IMR-90 (cell line): ENCODE results near the gene PHF5A. TPM values are rescaled to one million over a fixed set of nuclear protein-coding genes. Genes with fewer than 3 reads are reported as not detected.

Source experiments
- ATAC-seq: fragments of 200-7000 bp; cut with Tn5 transposase; 2 replicates; pipeline ENCODE4 v1.9.1; 2020; ENCODE audit warnings: low read depth, mild to moderate bottlenecking, moderate library complexity
- BruUV-seq: library from RNA; stranded (reverse); fragments of 400-500 nt; replicated peaks from 2 replicates; lab custom pipeline; 2021; lab: Mats Ljungman, UMichigan
- CTCF ChIA-PET: fragments of 300-600 bp; formaldehyde crosslinking; extraction: SDS; loops from one replicate; lab custom pipeline; 2021; ENCODE audit warnings: antibody characterized with exemption; lab: Yijun Ruan, JAX
- POLR2A ChIA-PET: fragments of 300-600 bp; sonication (Branson Sonifier 250); formaldehyde crosslinking; loops from one replicate; lab custom pipeline; 2022; ENCODE audit warnings: antibody characterized with exemption; ENCODE audit not compliant: unreplicated experiment; lab: Charles Lee
- DNase-seq: peaks from one replicate; pipeline ENCODE4 v3.0.0; 2013
- H2AFZ ChIP-seq: replicated peaks from 2 replicates; pipeline ENCODE3; 2013; ENCODE audit warnings: low read length, mild to moderate bottlenecking; ENCODE audit not compliant: poor library complexity
- H2AK5ac ChIP-seq: 2 replicates; pipeline ENCODE4 v1.6.1; 2013; ENCODE audit warnings: low read depth, low read length, inconsistent platforms
- H2AK9ac ChIP-seq: replicated peaks from 2 replicates; pipeline ENCODE3; 2013; ENCODE audit warnings: mild to moderate bottlenecking, low read depth, low read length, moderate library complexity; ENCODE audit not compliant: poor library complexity
- H2BK120ac ChIP-seq: 2 replicates; pipeline ENCODE4 v1.6.1; 2013; ENCODE audit warnings: low read depth, low read length, inconsistent platforms
- H2BK15ac ChIP-seq: 3 replicates; pipeline ENCODE4 v1.6.1; 2013; ENCODE audit warnings: low read depth, low read length, inconsistent platforms
- H2BK20ac ChIP-seq: 2 replicates; pipeline ENCODE4 v1.6.1; 2013; ENCODE audit warnings: low read depth, mild to moderate bottlenecking, inconsistent platforms, low read length, moderate library complexity
- H2BK5ac ChIP-seq: 2 replicates; pipeline ENCODE4 v1.6.1; 2013; ENCODE audit warnings: mild to moderate bottlenecking, low read depth, low read length, inconsistent platforms; ENCODE audit not compliant: poor library complexity, severe bottlenecking
- H3K14ac ChIP-seq: replicated peaks from 2 replicates; pipeline ENCODE4 v1.6.1; 2013; ENCODE audit warnings: low read depth, low read length, inconsistent platforms
- H3K18ac ChIP-seq: 2 replicates; pipeline ENCODE4 v1.6.1; 2013; ENCODE audit warnings: low read depth, low read length, control low read depth
- H3K23ac ChIP-seq: 2 replicates; pipeline ENCODE4 v1.6.1; 2013; ENCODE audit warnings: low read depth, low read length, inconsistent platforms
- H3K27ac ChIP-seq: 2 replicates; pipeline ENCODE4 v1.5.1; 2013; ENCODE audit warnings: mild to moderate bottlenecking, control low read depth, low read length; ENCODE audit not compliant: insufficient read depth
- H3K27me3 ChIP-seq: 2 replicates; pipeline ENCODE4 v1.6.1; 2013; ENCODE audit warnings: low read length; ENCODE audit not compliant: control insufficient read depth, insufficient read depth
- H3K36me3 ChIP-seq: 2 replicates; pipeline ENCODE4 v1.6.1; 2013; ENCODE audit warnings: low read length, mixed read lengths; ENCODE audit not compliant: control insufficient read depth, insufficient read depth
- H3K4ac ChIP-seq: 2 replicates; pipeline ENCODE4 v1.6.1; 2013; ENCODE audit warnings: low read depth, low read length, inconsistent platforms
- H3K4me1 ChIP-seq: 2 replicates; pipeline ENCODE4 v1.6.1; 2013; ENCODE audit warnings: low read length, mixed read lengths; ENCODE audit not compliant: control insufficient read depth, insufficient read depth
- H3K4me2 ChIP-seq: 2 replicates; pipeline ENCODE4 v1.6.1; 2013; ENCODE audit warnings: low read depth, mild to moderate bottlenecking, control low read depth, low read length, moderate library complexity
- H3K4me3 ChIP-seq: 2 replicates; pipeline ENCODE4 v1.5.1; 2013; ENCODE audit warnings: low read depth, mild to moderate bottlenecking, control low read depth, low read length, moderate library complexity; ENCODE audit not compliant: insufficient read depth
- H3K56ac ChIP-seq: 2 replicates; pipeline ENCODE4 v1.6.1; 2013; ENCODE audit warnings: low read length, inconsistent platforms; ENCODE audit not compliant: insufficient read depth; ENCODE audit errors: extremely low read depth
- H3K79me1 ChIP-seq, 2 experiments: 2 replicates each; pipeline ENCODE4 v1.6.1; 2013; ENCODE audit warnings: low read length in 2 of 2, inconsistent platforms in 1 of 2, low read depth in 1 of 2
- H3K9ac ChIP-seq: 2 replicates; pipeline ENCODE4 v1.6.1; 2013; ENCODE audit warnings: low read depth, low read length, control low read depth
- H3K9me1 ChIP-seq: 2 replicates; pipeline ENCODE4 v1.6.1; 2013; ENCODE audit warnings: low read length, inconsistent platforms; ENCODE audit not compliant: insufficient read depth
- H3K9me3 ChIP-seq: 2 replicates; pipeline ENCODE4 v1.6.1; 2013; ENCODE audit warnings: low read length; ENCODE audit not compliant: control insufficient read depth, insufficient read depth
- H4K20me1 ChIP-seq: 2 replicates; pipeline ENCODE4 v1.6.1; 2013; ENCODE audit warnings: low read length, inconsistent platforms; ENCODE audit not compliant: insufficient read depth
- H4K5ac ChIP-seq: 2 replicates; pipeline ENCODE4 v1.6.1; 2013; ENCODE audit warnings: mild to moderate bottlenecking, low read depth, low read length, control low read depth
- H4K8ac ChIP-seq, 2 experiments: 2 replicates each; pipeline ENCODE4 v1.6.1; 2013; ENCODE audit warnings: low read depth in 2 of 2, low read length in 2 of 2, control low read depth in 1 of 2, inconsistent platforms in 1 of 2
- H4K91ac ChIP-seq: 2 replicates; pipeline ENCODE4 v1.6.1; 2013; ENCODE audit warnings: low read depth, low read length, inconsistent platforms; ENCODE audit not compliant: insufficient read depth
- CHD1 ChIP-seq: IDR thresholded peaks from 2 replicates; pipeline ENCODE4 v1.6.1; 2012; ENCODE audit warnings: low read depth, low read length, improper control_type of control experiment
- USF2 ChIP-seq: fragments of 150-350 bp; IDR thresholded peaks from 2 replicates; pipeline ENCODE4 v1.6.1; 2017; ENCODE audit warnings: mild to moderate bottlenecking, antibody characterized with exemption, low read length, low read depth
- WGBS, 2 experiments: methylation state at CpG; one replicate each; pipeline versions ENCODE4 v1.1.5 to v1.1.7; 2013; ENCODE audit warnings: missing lambda C conversion rate in 2 of 2; ENCODE audit not compliant: insufficient read length in 1 of 2; ENCODE audit errors: extremely low coverage in 2 of 2; 5-methylcytosine and 5-hydroxymethylcytosine counted together
- dilution Hi-C: fragments of 300-500 bp; cut with HindIII; formaldehyde crosslinking; loops from one replicate; pipeline ENCODE4 v1.14.3; 2018; ENCODE audit warnings: low sequenced_read_pairs; ENCODE audit not compliant: unreplicated experiment
- in situ Hi-C: fragments of 300-500 bp; cut with MboI; formaldehyde crosslinking; loops from 3 replicates; pipeline ENCODE4 v1.14.3; 2019; ENCODE audit warnings: low sequenced_read_pairs, inconsistent platforms, mixed read lengths
- intact Hi-C: fragments of 100-400 bp; cut with micrococcal nuclease; formaldehyde crosslinking; loops from 2 replicates; pipeline ENCODE4 v1.10.0; 2022
- polyA plus RNA-seq, 3 experiments: library from polyadenylated mRNA; depleted of rRNA; stranded (reverse); fragments of >200 nt; gene quantifications; 2 replicates each; pipeline ENCODE4 v1.2.3, GENCODE V29; 2012; ENCODE audit warnings: low replicate concordance in 1 of 3
- total RNA-seq: library from RNA; depleted of rRNA; stranded (reverse); fragments of >200 nt; gene quantifications from 2 replicates; pipeline ENCODE4 v1.2.3, GENCODE V29; 2012

The PHF5A gene
- total and polyA plus RNA-seq, 2 of the 4 experiments (the other 2 are of a cell fraction): 50.9 to 54.9 TPM

GRCh38 chr22:41418717-41419116 lies 49.8 kb downstream of the PHF5A start:
- no peak overlapping the region for H2AK5ac ChIP-seq
- TF ChIP-seq USF2 (no peak), CHD1 (no peak)
- no peak overlapping the region for H2BK15ac ChIP-seq
- no peak overlapping the region for H2BK5ac ChIP-seq
- H3K9me3 ChIP-seq: no peaks in the 10 kb centered on the region
- POLR2A ChIA-PET: interaction anchor here (0.6 kb wide), 1 partner anchor 343 kb away, joined by 10 read pairs; no protein-coding TSS in a partner anchor
- no peak overlapping the region for H4K8ac ChIP-seq
- no peak overlapping the region for H4K5ac ChIP-seq
- H3K14ac ChIP-seq: no peak overlapping the region
- peaks cover 13 to 26% of the 10 kb centered on the region in 2 experiments for H3K79me1 ChIP-seq
- H3K4ac ChIP-seq: no peak overlapping the region
- no peak overlapping the region for H3K23ac ChIP-seq
- CTCF ChIA-PET: interaction anchor here (0.7 kb wide), 1 partner anchor 219 kb away, joined by 3 read pairs; no protein-coding TSS in a partner anchor
- no peak overlapping the region for H3K56ac ChIP-seq
- H3K4me3 ChIP-seq: no peak overlapping the region
- H2AK9ac ChIP-seq: no peak overlapping the region
- intact Hi-C loops: no loop called here
- H3K27me3 ChIP-seq: no peaks in the 10 kb centered on the region
- no CpG with 5 or more reads among the region's 9 CpGs for WGBS, 2 experiments
- no peak overlapping the region for H2BK120ac ChIP-seq
- DNase-seq (no peak), ATAC-seq (no peak)
- H3K9ac ChIP-seq: no peak overlapping the region
- 0 out of 2 replicates have a peak, but pooled peaks cover 4% of the 10 kb centered on the region for H4K20me1 ChIP-seq
- H2AFZ ChIP-seq: no peak overlapping the region
- peaks cover 2% of the 10 kb centered on the region; the same call in 1 of the 2 replicates for H3K36me3 ChIP-seq
- peaks cover 7% of the 10 kb centered on the region for H3K4me1 ChIP-seq
- H3K27ac ChIP-seq: no peak overlapping the region
- dilution Hi-C loops: no loop called here
- peaks cover 20% of the 10 kb centered on the region for H3K9me1 ChIP-seq
- in situ Hi-C loops: no loop called here
- H3K4me2 ChIP-seq: no peak overlapping the region
- H2BK20ac ChIP-seq: no peak overlapping the region
- BruUV-seq: no TSS peak
- no peak overlapping the region for H3K18ac ChIP-seq
- H4K91ac ChIP-seq: no peak overlapping the region
